GM10847 (cell line): ENCODE results near the gene FGF14.

Source experiments
- POLR2A ChIP-seq: IDR thresholded peaks from 2 replicates; pipeline ENCODE4 v1.6.1; 2011; ENCODE audit not compliant: insufficient read length; ENCODE audit errors: extremely low read depth

FGF14 gene

GRCh38 chr13:101986316-101986715, 415.5 kb downstream of the FGF14 start:
- TF ChIP-seq POLR2A: no peak

GRCh38 chr13:101985321-101985720, 416.5 kb downstream of the FGF14 start:
- TF ChIP-seq POLR2A: no peak

GRCh38 chr13:101982903-101983302, 418.9 kb downstream of the FGF14 start:
- no peak for TF ChIP-seq POLR2A

- no peak for TF ChIP-seq POLR2A
These were observed 422.0 kb downstream of the FGF14 start for GRCh38 chr13:101979825-101980224.

GRCh38 chr13:101978552-101979315, 423.1 kb downstream of the FGF14 start:
- TF ChIP-seq POLR2A: no peak

GRCh38 chr13:101977475-101977874, 424.4 kb downstream of the FGF14 start:
- no peak for TF ChIP-seq POLR2A

GRCh38 chr13:101972191-101972590, 429.7 kb downstream of the FGF14 start:
- no peak for TF ChIP-seq POLR2A

- TF ChIP-seq POLR2A: no peak
These were observed 431.5 kb downstream of the FGF14 start for GRCh38 chr13:101970341-101970740.

GRCh38 chr13:101967781-101968180, 434.1 kb downstream of the FGF14 start:
- no peak for TF ChIP-seq POLR2A

- no peak for TF ChIP-seq POLR2A
These were observed 434.6 kb downstream of the FGF14 start for GRCh38 chr13:101967216-101967615.

- TF ChIP-seq POLR2A: no peak
These were observed 436.8 kb downstream of the FGF14 start for GRCh38 chr13:101965096-101965495.

- no peak for TF ChIP-seq POLR2A
These were observed 442.8 kb downstream of the FGF14 start for GRCh38 chr13:101959016-101959415.

- TF ChIP-seq POLR2A: no peak
These were observed 446.1 kb downstream of the FGF14 start for GRCh38 chr13:101955764-101956163.

- no peak for TF ChIP-seq POLR2A
These were observed 450.7 kb downstream of the FGF14 start for GRCh38 chr13:101951114-101951513.

- no peak for TF ChIP-seq POLR2A
These were observed 452.2 kb downstream of the FGF14 start for GRCh38 chr13:101949681-101950080.

- TF ChIP-seq POLR2A: no peak
These were observed 455.4 kb downstream of the FGF14 start for GRCh38 chr13:101946401-101946800.

GRCh38 chr13:101945435-101945834, 456.4 kb downstream of the FGF14 start:
- TF ChIP-seq POLR2A: no peak
